Hepatocyte (in vitro differentiated cells): ENCODE measurements around the gene DCDC1. TPM values are rescaled to one million over a fixed set of nuclear protein-coding genes. Genes with fewer than 3 reads are reported as not detected.

Source experiments
- DNase-seq: peaks from one replicate; pipeline ENCODE4 v3.0.0-alpha.2; 2016; ENCODE audit warnings: low spot score
- H2AFZ ChIP-seq: fragments of 200-600 bp; sonication (generic); 2 replicates; pipeline ENCODE4 v1.6.0; 2016; ENCODE audit warnings: antibody characterized with exemption, mild to moderate bottlenecking
- H3K27ac ChIP-seq: fragments of 200-600 bp; sonication (generic); 2 replicates; pipeline ENCODE4 v1.5.1; 2016; ENCODE audit warnings: mild to moderate bottlenecking
- H3K27me3 ChIP-seq: fragments of 200-600 bp; sonication (generic); 2 replicates; pipeline ENCODE4 v1.6.1; 2016
- H3K36me3 ChIP-seq: fragments of 200-600 bp; sonication (generic); replicated peaks from 2 replicates; pipeline ENCODE4 v1.5.1; 2016; ENCODE audit warnings: low read depth; ENCODE audit not compliant: insufficient read depth
- H3K4me1 ChIP-seq: fragments of 200-600 bp; sonication (generic); 2 replicates; pipeline ENCODE4 v1.5.1; 2016; ENCODE audit warnings: mild to moderate bottlenecking, moderate library complexity; ENCODE audit not compliant: insufficient read depth
- H3K4me2 ChIP-seq: fragments of 200-600 bp; sonication (generic); 2 replicates; pipeline ENCODE4 v1.6.0; 2016
- H3K4me3 ChIP-seq: fragments of 200-600 bp; sonication (generic); 2 replicates; pipeline ENCODE4 v1.5.1; 2016; ENCODE audit warnings: mild to moderate bottlenecking
- H3K79me2 ChIP-seq: fragments of 200-600 bp; sonication (generic); 2 replicates; pipeline ENCODE4 v1.6.0; 2017; ENCODE audit warnings: mild to moderate bottlenecking
- H3K9me2 ChIP-seq: fragments of 200-600 bp; sonication (generic); replicated peaks from 2 replicates; pipeline ENCODE4 v1.6.0; 2017; ENCODE audit warnings: mild to moderate bottlenecking; ENCODE audit not compliant: insufficient read depth
- H3K9me3 ChIP-seq: fragments of 200-600 bp; sonication (generic); 2 replicates; pipeline ENCODE4 v1.5.1; 2016; ENCODE audit warnings: low read depth, mild to moderate bottlenecking
- H4K20me1 ChIP-seq: fragments of 200-600 bp; sonication (generic); 2 replicates; pipeline ENCODE4 v1.6.0; 2016; ENCODE audit warnings: mild to moderate bottlenecking; ENCODE audit not compliant: insufficient read depth, poor library complexity, severe bottlenecking
- CTCF ChIP-seq: fragments of 200-600 bp; sonication (generic); IDR thresholded peaks from 2 replicates; pipeline ENCODE4 v1.5.1; 2016; ENCODE audit warnings: antibody characterized with exemption, mild to moderate bottlenecking; ENCODE audit not compliant: poor library complexity
- EZH2 ChIP-seq: fragments of 200-600 bp; sonication (generic); IDR thresholded peaks from 2 replicates; pipeline ENCODE4 v1.6.1; 2016; ENCODE audit warnings: antibody characterized with exemption, mild to moderate bottlenecking, borderline replicate concordance
- EZH2phosphoT487 ChIP-seq: fragments of 200-600 bp; sonication (generic); IDR thresholded peaks from one replicate; pipeline ENCODE4 v1.6.1; 2018; ENCODE audit warnings: antibody characterized with exemption, mild to moderate bottlenecking, low read depth, moderate library complexity; ENCODE audit not compliant: unreplicated experiment, severe bottlenecking
- WGBS: methylation state at CpG from one replicate; pipeline ENCODE4 v1.1.6; 2016; ENCODE audit warnings: low lambda C conversion rate; ENCODE audit errors: missing lambda C conversion rate; 5-methylcytosine and 5-hydroxymethylcytosine counted together
- polyA plus RNA-seq: library from polyadenylated mRNA; unstranded; fragments of >200 nt; fragmentation: Nextera tagmentation; extraction: Ambion mirVana; gene quantifications from 2 replicates; pipeline ENCODE4 v1.2.1, GENCODE V29; 2016
- total RNA-seq: library from RNA; depleted of rRNA; stranded (reverse); fragments of >200 nt; gene quantifications from 2 replicates; pipeline ENCODE4 v1.2.3, GENCODE V29; 2014

DCDC1 gene
- total and polyA plus RNA-seq, 2 experiments from 2014 or later, result 0.63 to 1.9 TPM

- 74% methylated on average over 6 of the region's 6 CpGs for WGBS
- Histone ChIP-seq H3K79me2 (no peaks in the 10 kb centered on the region), H3K4me1 (peaks cover 19% of the 10 kb centered on the region), H3K4me3 (no peak overlapping the region), H2AFZ (no peak overlapping the region), H3K9me3 (no peaks in the 10 kb centered on the region), H3K9me2 (no peaks in the 10 kb centered on the region), H3K36me3 (no peaks in the 10 kb centered on the region), H3K27ac (peak overlapping the region; percentile 80), H4K20me1 (no peaks in the 10 kb centered on the region), H3K27me3 (no peaks in the 10 kb centered on the region), H3K4me2 (peak overlapping the region; percentile 47)
- no peak for DNase-seq
- TF ChIP-seq EZH2, result no peak
- TF ChIP-seq CTCF, result no peak
- TF ChIP-seq EZH2phosphoT487, result no peak
Measured at GRCh38 chr11:30983776-30984441, 385.6 kb downstream of the DCDC1 start.

GRCh38 chr11:30983143-30983542, 386.4 kb downstream of the DCDC1 start:
- Histone ChIP-seq H2AFZ (no peak overlapping the region), H3K27ac (no peak overlapping the region), H3K4me2 (no peak overlapping the region), H3K27me3 (no peaks in the 10 kb centered on the region), H3K9me3 (no peaks in the 10 kb centered on the region), H3K36me3 (no peaks in the 10 kb centered on the region), H4K20me1 (no peaks in the 10 kb centered on the region), H3K4me3 (no peak overlapping the region), H3K9me2 (no peaks in the 10 kb centered on the region), H3K79me2 (no peaks in the 10 kb centered on the region), H3K4me1 (peaks cover 19% of the 10 kb centered on the region)
- TF ChIP-seq EZH2 (no peak), EZH2phosphoT487 (no peak)
- DNase-seq, result no peak
- WGBS, result 89% methylated on average over 2 of the region's 2 CpGs

- Histone ChIP-seq H4K20me1 (no peaks in the 10 kb centered on the region), H3K9me2 (no peaks in the 10 kb centered on the region), H3K4me3 (no peak overlapping the region), H3K9me3 (no peaks in the 10 kb centered on the region), H3K27me3 (no peaks in the 10 kb centered on the region), H3K27ac (no peak overlapping the region), H3K4me1 (no peaks in the 10 kb centered on the region), H3K36me3 (no peaks in the 10 kb centered on the region), H2AFZ (no peak overlapping the region), H3K4me2 (no peak overlapping the region), H3K79me2 (no peaks in the 10 kb centered on the region)
- TF ChIP-seq EZH2 (no peak), EZH2phosphoT487 (no peak), CTCF (no peak)
- DNase-seq, result no peak
Measured at GRCh38 chr11:30967579-30967978, 402.0 kb downstream of the DCDC1 start.

DNA sequence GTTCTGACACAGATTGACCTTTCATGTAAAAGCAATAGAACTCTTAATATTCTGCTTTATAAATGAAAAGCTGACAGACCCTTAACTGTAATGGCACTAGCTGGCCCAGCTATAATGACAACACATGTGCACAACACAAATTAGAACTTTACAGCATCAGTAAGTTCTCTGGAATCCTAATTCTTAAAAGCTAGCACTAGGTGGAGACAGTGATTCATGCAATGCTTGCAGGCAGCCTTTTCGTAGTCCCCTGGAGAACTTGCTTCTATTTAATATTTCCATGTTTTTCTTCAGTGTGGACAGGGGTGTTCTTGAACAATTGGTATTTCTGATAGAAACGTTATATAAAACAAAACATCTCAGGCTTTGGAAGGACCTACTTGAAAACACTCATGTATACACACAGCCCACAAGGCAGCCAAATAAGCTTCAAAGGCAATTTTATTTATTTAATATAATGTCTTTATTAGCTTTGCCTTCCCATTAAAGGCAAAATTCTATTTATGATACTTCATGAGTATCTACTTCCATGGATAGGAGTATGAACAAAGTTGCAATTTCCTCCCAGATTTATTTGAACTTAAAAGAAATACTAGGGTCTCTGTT, 409.0 kb downstream of the DCDC1 start:
- H3K36me3 ChIP-seq, result no peaks in the 10 kb centered on the region
- H3K4me2 ChIP-seq, result no peak overlapping the region
- H3K79me2 ChIP-seq, result no peaks in the 10 kb centered on the region
- no peaks in the 10 kb centered on the region for H3K9me2 ChIP-seq
- no peaks in the 10 kb centered on the region for H3K27me3 ChIP-seq
- no peak overlapping the region for H2AFZ ChIP-seq
- H3K4me3 ChIP-seq, result no peak overlapping the region
- TF ChIP-seq CTCF (peak; percentile 86), EZH2 (no peak)
- H4K20me1 ChIP-seq, result no peaks in the 10 kb centered on the region
- H3K4me1 ChIP-seq, result no peaks in the 10 kb centered on the region
- H3K27ac ChIP-seq, result no peak overlapping the region
- H3K9me3 ChIP-seq, result no peaks in the 10 kb centered on the region
- peak; percentile 70 for DNase-seq
- WGBS, result 3% methylated on average over 2 of the region's 2 CpGs
